Measurements from ENCODE around the gene TCTN1. TPM values are rescaled to one million over a fixed set of nuclear protein-coding genes. Genes with fewer than 3 reads are reported as not detected.
A peak's percentile ranks its signal among the peaks of the same experiment; 100 is the strongest.

Gene TCTN1
- polyA plus RNA-seq, 12 donors, result 18.4 to 47.4 (median 24.3) TPM; not detected in 1

GRCh38 chr12:110677206-110677911 is 63.4 kb downstream of the TCTN1 start:
- DNase-seq, result no peak

- DNase-seq, result no peak
These were observed 64.1 kb downstream of the TCTN1 start for GRCh38 chr12:110677982-110678381.

GRCh38 chr12:110679201-110679600 is 65.3 kb downstream of the TCTN1 start:
- no peak for DNase-seq

GRCh38 chr12:110680032-110680431 is 66.1 kb downstream of the TCTN1 start:
- no peak for DNase-seq

GRCh38 chr12:110683888-110684287 is 70.0 kb downstream of the TCTN1 start:
- no peak for DNase-seq

- no peak for DNase-seq
These were observed 70.4 kb downstream of the TCTN1 start for GRCh38 chr12:110684312-110684836.

- DNase-seq, result no peak
These were observed 72.5 kb downstream of the TCTN1 start for GRCh38 chr12:110686294-110686903.

- DNase-seq, result no peak
These were observed 73.7 kb downstream of the TCTN1 start for GRCh38 chr12:110687396-110688169.

GRCh38 chr12:110688446-110689280 is 74.7 kb downstream of the TCTN1 start, which contains the start of gene HVCN1:
Gene HVCN1 (minus strand): TSS chr12:110689115. CDS start chr12:110683245, 5,870 bp downstream.
- DNase-seq, result no peak

- peak; percentile 61 for DNase-seq
These were observed 75.6 kb downstream of the TCTN1 start for GRCh38 chr12:110689281-110690126.

- DNase-seq, result no peak
These were observed 76.2 kb downstream of the TCTN1 start for GRCh38 chr12:110690127-110690430.

GRCh38 chr12:110693731-110694130 is 79.8 kb downstream of the TCTN1 start:
- DNase-seq, result no peak

- DNase-seq, result no peak
These were observed 80.5 kb downstream of the TCTN1 start for GRCh38 chr12:110694330-110694901.

- DNase-seq, result no peak
These were observed 82.4 kb downstream of the TCTN1 start for GRCh38 chr12:110696283-110696682.

GRCh38 chr12:110697236-110697635 is 83.3 kb downstream of the TCTN1 start:
- DNase-seq, result no peak

GRCh38 chr12:110698171-110698902 is 84.4 kb downstream of the TCTN1 start:
- DNase-seq, result peak; percentile 82

All from muscle of arm (tissue), 12 donors.